Loucy (cell line): Measurements from ENCODE around the gene CDC7.

Experiments
- H2AFZ ChIP-seq: fragments of 200-600 bp; sonication (generic); 2 replicates; pipeline ENCODE4 v1.6.0; 2016; ENCODE audit warnings: antibody characterized with exemption, mild to moderate bottlenecking, low read length, moderate library complexity
- H3F3A ChIP-seq: fragments of 200-600 bp; 2 replicates; pipeline ENCODE4 v1.6.0; 2016; ENCODE audit warnings: antibody characterized with exemption, low read depth, mild to moderate bottlenecking
- H3K27me3 ChIP-seq: fragments of 200-600 bp; sonication (generic); 2 replicates; pipeline ENCODE4 v1.6.1; 2014; ENCODE audit warnings: low read length, mild to moderate bottlenecking; ENCODE audit not compliant: insufficient read depth, poor library complexity, severe bottlenecking
- H3K36me3 ChIP-seq: fragments of 200-600 bp; sonication (generic); 2 replicates; pipeline ENCODE4 v1.6.1; 2016; ENCODE audit warnings: low read length; ENCODE audit not compliant: insufficient read depth
- H3K4me1 ChIP-seq: fragments of 200-600 bp; sonication (generic); 2 replicates; pipeline ENCODE4 v1.5.1; 2014; ENCODE audit warnings: low read length, mild to moderate bottlenecking; ENCODE audit not compliant: insufficient read depth, poor library complexity, severe bottlenecking
- H3K4me2 ChIP-seq: fragments of 200-600 bp; sonication (generic); 2 replicates; pipeline ENCODE4 v1.6.0; 2014; ENCODE audit warnings: antibody characterized with exemption, low read length, low read depth, mild to moderate bottlenecking; ENCODE audit not compliant: poor library complexity, severe bottlenecking
- H3K4me3 ChIP-seq: fragments of 200-600 bp; sonication (generic); 2 replicates; pipeline ENCODE4 v1.5.1; 2014; ENCODE audit warnings: low read length, mild to moderate bottlenecking, mixed read lengths; ENCODE audit not compliant: poor library complexity, severe bottlenecking
- H3K79me2 ChIP-seq: fragments of 200-600 bp; sonication (generic); 2 replicates; pipeline ENCODE4 v1.6.1; 2014; ENCODE audit warnings: low read length; ENCODE audit not compliant: insufficient read depth
- H3K9ac ChIP-seq: fragments of 200-600 bp; sonication (generic); 2 replicates; pipeline ENCODE4 v1.6.0; 2014; ENCODE audit warnings: mild to moderate bottlenecking, low read depth, low read length, moderate library complexity; ENCODE audit not compliant: poor library complexity, severe bottlenecking
- H3K9me2 ChIP-seq: fragments of 200-600 bp; sonication (generic); replicated peaks from 2 replicates; pipeline ENCODE4 v1.6.1; 2016; ENCODE audit warnings: low read depth, low read length, mixed read lengths
- H3K9me3 ChIP-seq: fragments of 200-600 bp; sonication (generic); 2 replicates; pipeline ENCODE4 v1.6.1; 2014; ENCODE audit warnings: mild to moderate bottlenecking, antibody characterized with exemption, low read length, low read depth; ENCODE audit not compliant: insufficient read depth
- H4K20me1 ChIP-seq: fragments of 200-600 bp; sonication (generic); 2 replicates; pipeline ENCODE4 v1.6.0; 2014; ENCODE audit warnings: antibody characterized with exemption, low read length, mild to moderate bottlenecking; ENCODE audit not compliant: insufficient read depth, poor library complexity, severe bottlenecking
- CTCF ChIP-seq: fragments of 200-600 bp; sonication (generic); conservative IDR thresholded peaks from 2 replicates; pipeline ENCODE4 v1.5.1; 2014; ENCODE audit warnings: mild to moderate bottlenecking, antibody characterized with exemption, low read length
- EZH2phosphoT487 ChIP-seq: fragments of 200-600 bp; IDR thresholded peaks from 2 replicates; pipeline ENCODE4 v1.6.1; 2018; ENCODE audit warnings: antibody characterized with exemption, mild to moderate bottlenecking, moderate library complexity, borderline replicate concordance

CDC7 gene

GRCh38 chr1:91507328-91507727 is 6.7 kb downstream of the CDC7 start:
- Histone ChIP-seq H3K4me1 (peaks cover 53% of the 10 kb centered on the region), H4K20me1 (peaks cover 80% of the 10 kb centered on the region), H3K4me2 (peak overlapping the region; percentile 72), H3K4me3 (peak overlapping the region; percentile 39), H3K36me3 (peaks cover 25% of the 10 kb centered on the region; the same call in 1 of the 2 replicates), H3K79me2 (peaks cover 86% of the 10 kb centered on the region), H3K9me3 (no peaks in the 10 kb centered on the region), H3K9ac (peak overlapping the region; percentile 7), H3K9me2 (no peaks in the 10 kb centered on the region), H3K27me3 (no peaks in the 10 kb centered on the region), H3F3A (peaks cover 7% of the 10 kb centered on the region; the same call in 1 of the 2 replicates), H2AFZ (no peak overlapping the region)
- peak; percentile 47 for TF ChIP-seq CTCF
- TF ChIP-seq EZH2phosphoT487 = no peak

DNA sequence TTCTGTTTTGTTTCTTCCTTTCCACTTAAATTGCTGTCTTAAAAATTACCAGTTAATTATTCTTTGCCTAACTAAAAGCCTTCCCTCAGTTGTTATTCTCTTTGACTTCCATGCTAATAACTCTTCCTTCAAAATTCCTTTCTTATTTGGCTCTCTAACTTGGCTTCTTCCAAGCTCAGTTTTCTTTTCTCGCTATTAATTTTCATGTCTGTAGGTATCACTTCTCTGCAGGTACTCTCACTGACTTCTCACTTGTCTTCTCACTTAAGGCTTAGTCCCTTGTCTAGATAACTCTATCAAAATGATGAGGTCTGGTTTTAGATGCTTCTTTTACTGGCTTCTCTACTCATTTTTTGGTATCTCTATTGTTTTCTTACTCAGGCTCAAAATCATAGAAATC is 10.1 kb downstream of the CDC7 start:
- peaks cover 58% of the 10 kb centered on the region for H3K79me2 ChIP-seq
- H3K9ac ChIP-seq = no peak overlapping the region
- peaks cover 58% of the 10 kb centered on the region for H3K36me3 ChIP-seq
- H4K20me1 ChIP-seq = peaks cover 46% of the 10 kb centered on the region
- H3K4me2 ChIP-seq = no peak overlapping the region
- H3K4me3 ChIP-seq = no peak overlapping the region
- H3K27me3 ChIP-seq = no peaks in the 10 kb centered on the region
- peaks cover 7% of the 10 kb centered on the region; the same call in 1 of the 2 replicates for H3F3A ChIP-seq
- H3K9me2 ChIP-seq = no peaks in the 10 kb centered on the region
- no peak overlapping the region for H2AFZ ChIP-seq
- no peaks in the 10 kb centered on the region for H3K9me3 ChIP-seq
- peaks cover 20% of the 10 kb centered on the region for H3K4me1 ChIP-seq
- no peak for TF ChIP-seq EZH2phosphoT487
- no peak for TF ChIP-seq CTCF

DNA sequence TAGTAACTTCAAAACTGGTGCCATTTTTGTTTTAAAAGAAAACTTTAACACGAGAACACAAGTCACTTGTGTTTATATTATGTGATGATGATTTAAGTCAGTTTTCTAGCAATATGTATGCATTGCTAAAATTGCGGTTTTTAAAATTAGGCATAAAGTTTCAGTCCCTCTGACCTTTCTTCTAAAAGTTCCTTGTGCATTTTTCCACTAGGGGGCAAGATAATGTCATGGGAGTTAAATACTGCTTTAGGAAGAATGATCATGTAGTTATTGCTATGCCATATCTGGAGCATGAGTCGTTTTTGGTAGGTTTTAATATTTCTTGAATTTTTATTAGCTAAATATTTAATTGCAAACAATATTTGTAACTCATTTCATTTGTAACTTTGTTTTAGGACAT is 10.7 kb downstream of the CDC7 start:
- peaks cover 64% of the 10 kb centered on the region for H3K36me3 ChIP-seq

More for the DNA sequence above, 10.7 kb downstream of the CDC7 start:
- TF ChIP-seq CTCF (peak; percentile 81), EZH2phosphoT487 (no peak)
- no peak overlapping the region for H3K9ac ChIP-seq
- no peak overlapping the region for H2AFZ ChIP-seq
- H3K27me3 ChIP-seq = no peaks in the 10 kb centered on the region
- no peaks in the 10 kb centered on the region for H3K9me2 ChIP-seq
- H3F3A ChIP-seq = peaks cover 7% of the 10 kb centered on the region; the same call in 1 of the 2 replicates
- peaks cover 51% of the 10 kb centered on the region for H3K79me2 ChIP-seq
- H4K20me1 ChIP-seq = peaks cover 40% of the 10 kb centered on the region
- peaks cover 14% of the 10 kb centered on the region for H3K4me1 ChIP-seq
- H3K4me3 ChIP-seq = no peak overlapping the region
- no peaks in the 10 kb centered on the region for H3K9me3 ChIP-seq
- H3K4me2 ChIP-seq = no peak overlapping the region
